H1 (cell line): ENCODE measurements around the gene UCP2.

Source experiments
- CBX5 ChIP-seq: fragments of 300-800, 300-1000 bp; sonication (generic); IDR thresholded peaks from 2 replicates; pipeline ENCODE4 v1.7.1; 2016; ENCODE audit warnings: antibody characterized with exemption, low read length, low read depth
- CHD2 ChIP-seq: IDR thresholded peaks from 2 replicates; pipeline ENCODE4 v1.6.1; 2012; ENCODE audit warnings: low read length, improper control_type of control experiment
- CTCF ChIP-seq, 3 experiments: IDR thresholded peaks; 1 replicate in 2 of 3; 2 replicates in 1 of 3; pipeline versions ENCODE4 v1.5.1 to v1.6.1; 2011; ENCODE audit warnings: low read length in 3 of 3, mild to moderate bottlenecking in 3 of 3, inconsistent platforms in 2 of 3, low read depth in 1 of 3, moderate library complexity in 1 of 3; ENCODE audit not compliant: insufficient read depth in 1 of 3; ENCODE audit errors: control extremely low read depth in 1 of 3
- EP300 ChIP-seq, 2 experiments: IDR thresholded peaks; 1 replicate in 1 of 2; 2 replicates in 1 of 2; pipeline ENCODE4 v1.6.1; 2011 to 2012; ENCODE audit warnings: low read depth in 2 of 2, low read length in 2 of 2, mild to moderate bottlenecking in 2 of 2, borderline replicate concordance in 1 of 2, inconsistent platforms in 1 of 2, moderate library complexity in 1 of 2
- EZH2 ChIP-seq: fragments of 200-600 bp; sonication (generic); IDR thresholded peaks from 2 replicates; pipeline ENCODE4 v1.7.1; 2012; ENCODE audit warnings: low read depth, mild to moderate bottlenecking, moderate library complexity, low read length, inconsistent platforms; ENCODE audit not compliant: severe bottlenecking
- FOSL1 ChIP-seq: IDR thresholded peaks from 2 replicates; pipeline ENCODE4 v1.6.1; 2011; ENCODE audit warnings: mild to moderate bottlenecking, low read depth, low read length, moderate library complexity; ENCODE audit not compliant: insufficient read depth
- HDAC6 ChIP-seq: IDR thresholded peaks from one replicate; pipeline ENCODE4 v1.7.1; 2012; ENCODE audit warnings: low read depth, mild to moderate bottlenecking, inconsistent platforms, low read length, moderate library complexity
- MAX ChIP-seq: IDR thresholded peaks from 2 replicates; pipeline ENCODE4 v1.6.1; 2012; ENCODE audit warnings: inconsistent platforms
- POLR2AphosphoS5 ChIP-seq: IDR thresholded peaks from 2 replicates; pipeline ENCODE4 v1.6.1; 2011; ENCODE audit warnings: low read depth, low read length
- RXRA ChIP-seq: IDR thresholded peaks from 2 replicates; pipeline ENCODE4 v1.6.1; 2011; ENCODE audit warnings: low read depth, mild to moderate bottlenecking, low read length, moderate library complexity; ENCODE audit not compliant: insufficient read depth
- SIN3A ChIP-seq, 2 experiments: IDR thresholded peaks in 1 of 2; conservative IDR thresholded peaks in 1 of 2; 2 replicates each; pipeline ENCODE4 v1.6.1; 2011 to 2012; ENCODE audit warnings: low read length in 2 of 2, improper control_type of control experiment in 1 of 2, low read depth in 1 of 2, mild to moderate bottlenecking in 1 of 2
- SUZ12 ChIP-seq: fragments of 200-600 bp; sonication (generic); IDR thresholded peaks from 2 replicates; pipeline ENCODE4 v1.6.1; 2012; ENCODE audit warnings: mild to moderate bottlenecking, inconsistent platforms, low read length, moderate library complexity, mixed read lengths

- TF ChIP-seq CTCF (IDR thresholded peaks at IDR 0.05; ENCODE audit: control extremely low read depth in 1 of 3, insufficient read depth in 1 of 3, low read depth in 1 of 3, low read length in 3 of 3): no peak
- TF ChIP-seq SIN3A (conservative IDR thresholded peaks at IDR 0.05 in 1 of 2, IDR thresholded peaks at IDR 0.05 in 1 of 2; ENCODE audit: low read depth in 1 of 2, low read length in 2 of 2): no peak
- no peak for TF ChIP-seq RXRA
- TF ChIP-seq EZH2: no peak
- no peak for TF ChIP-seq SUZ12
- TF ChIP-seq HDAC6: no peak
- no peak for TF ChIP-seq POLR2AphosphoS5
- TF ChIP-seq EP300 (IDR thresholded peaks at IDR 0.05; ENCODE audit: borderline replicate concordance in 1 of 2, low read depth in 2 of 2, low read length in 2 of 2): no peak
- no peak for TF ChIP-seq CHD2
- no peak for TF ChIP-seq FOSL1
- no peak for TF ChIP-seq CBX5
- TF ChIP-seq MAX: no peak
Measured at GRCh38 chr11:73997120-73997770, 14.6 kb upstream of the UCP2 start.
